Smooth muscle cell of the brain vasculature (primary cell): ENCODE measurements around the gene TGFBRAP1.

ENCODE experiments used
- DNase-seq: peaks from one replicate; pipeline ENCODE4 v3.0.0-alpha.2; 2012; ENCODE audit warnings: low read depth, low spot score

Gene TGFBRAP1, protein sequence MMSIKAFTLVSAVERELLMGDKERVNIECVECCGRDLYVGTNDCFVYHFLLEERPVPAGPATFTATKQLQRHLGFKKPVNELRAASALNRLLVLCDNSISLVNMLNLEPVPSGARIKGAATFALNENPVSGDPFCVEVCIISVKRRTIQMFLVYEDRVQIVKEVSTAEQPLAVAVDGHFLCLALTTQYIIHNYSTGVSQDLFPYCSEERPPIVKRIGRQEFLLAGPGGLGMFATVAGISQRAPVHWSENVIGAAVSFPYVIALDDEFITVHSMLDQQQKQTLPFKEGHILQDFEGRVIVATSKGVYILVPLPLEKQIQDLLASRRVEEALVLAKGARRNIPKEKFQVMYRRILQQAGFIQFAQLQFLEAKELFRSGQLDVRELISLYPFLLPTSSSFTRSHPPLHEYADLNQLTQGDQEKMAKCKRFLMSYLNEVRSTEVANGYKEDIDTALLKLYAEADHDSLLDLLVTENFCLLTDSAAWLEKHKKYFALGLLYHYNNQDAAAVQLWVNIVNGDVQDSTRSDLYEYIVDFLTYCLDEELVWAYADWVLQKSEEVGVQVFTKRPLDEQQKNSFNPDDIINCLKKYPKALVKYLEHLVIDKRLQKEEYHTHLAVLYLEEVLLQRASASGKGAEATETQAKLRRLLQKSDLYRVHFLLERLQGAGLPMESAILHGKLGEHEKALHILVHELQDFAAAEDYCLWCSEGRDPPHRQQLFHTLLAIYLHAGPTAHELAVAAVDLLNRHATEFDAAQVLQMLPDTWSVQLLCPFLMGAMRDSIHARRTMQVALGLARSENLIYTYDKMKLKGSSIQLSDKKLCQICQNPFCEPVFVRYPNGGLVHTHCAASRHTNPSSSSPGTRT

DNA sequence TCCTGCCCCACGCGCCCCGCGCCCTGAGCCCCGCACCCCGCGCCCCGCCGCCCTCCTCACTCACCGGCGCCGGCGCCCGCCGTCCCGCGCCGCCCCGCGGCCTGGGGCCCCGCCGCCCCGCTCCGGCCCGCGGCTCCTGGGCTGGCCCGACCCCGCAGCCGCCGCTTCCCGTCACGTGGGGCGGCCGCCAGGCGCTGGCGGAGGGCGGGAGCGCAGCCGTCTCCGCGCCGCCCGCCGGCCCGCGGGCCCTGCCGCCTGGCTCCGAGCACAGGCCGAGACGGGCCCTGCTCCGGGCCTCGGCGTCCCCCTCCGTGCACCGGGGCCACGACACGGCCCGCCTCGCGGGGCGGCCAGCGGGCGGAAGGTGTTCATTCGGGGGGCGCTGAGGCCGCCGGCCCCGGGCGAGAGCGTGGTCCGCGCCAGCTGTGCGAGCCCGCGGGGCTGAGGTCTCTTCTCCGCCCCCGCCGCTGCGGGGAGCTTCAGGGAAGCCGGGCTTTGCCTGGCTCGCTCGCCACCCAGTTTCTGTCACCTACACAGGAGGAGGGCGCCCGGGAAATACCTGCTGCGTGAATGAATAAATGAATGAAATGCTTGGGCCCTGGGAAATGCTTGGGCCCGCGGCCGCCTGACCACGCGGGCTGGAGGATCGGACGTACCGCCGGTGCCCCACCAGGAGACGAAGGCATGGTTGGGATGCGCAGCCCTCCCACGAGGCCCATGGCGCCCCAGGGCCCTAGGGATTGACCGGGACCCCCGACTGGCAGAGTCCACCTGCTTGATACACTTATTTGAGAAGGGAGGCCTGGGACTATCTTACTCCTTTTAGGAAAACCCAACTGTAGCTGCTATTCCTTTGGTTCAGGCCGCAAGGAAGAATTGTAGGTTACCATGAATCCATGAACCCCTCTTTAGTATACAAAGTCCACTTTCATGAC lies at the start of gene TGFBRAP1:
Gene TGFBRAP1 (minus strand): TSS at position 175 of the 935 bp plus-strand sequence. CDS start 21,434 bp downstream, outside the sequence.
- no peak for DNase-seq

DNA sequence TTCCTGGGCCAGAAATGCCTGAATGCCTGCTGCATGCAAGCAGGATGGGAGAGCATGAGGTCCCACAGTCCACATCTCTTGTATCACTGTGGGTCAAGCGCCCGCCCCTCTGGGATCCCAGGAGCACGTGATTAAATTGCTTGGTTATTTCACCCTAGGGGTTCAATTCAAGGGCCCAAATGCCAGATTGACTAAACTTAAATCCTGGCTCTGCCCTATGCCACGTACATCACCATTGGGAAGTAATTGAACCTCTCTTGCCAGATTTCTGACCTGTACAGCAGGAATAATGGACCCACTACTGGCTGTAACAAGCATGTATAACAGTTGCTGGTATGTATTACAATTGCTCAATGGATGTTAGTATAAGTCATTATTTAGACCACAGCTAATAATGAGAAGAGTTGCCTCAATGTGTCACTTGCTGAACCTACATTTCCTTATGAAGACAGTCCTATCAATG lies 49.4 kb upstream of the TGFBRAP1 start:
- DNase-seq, result no peak

DNA sequence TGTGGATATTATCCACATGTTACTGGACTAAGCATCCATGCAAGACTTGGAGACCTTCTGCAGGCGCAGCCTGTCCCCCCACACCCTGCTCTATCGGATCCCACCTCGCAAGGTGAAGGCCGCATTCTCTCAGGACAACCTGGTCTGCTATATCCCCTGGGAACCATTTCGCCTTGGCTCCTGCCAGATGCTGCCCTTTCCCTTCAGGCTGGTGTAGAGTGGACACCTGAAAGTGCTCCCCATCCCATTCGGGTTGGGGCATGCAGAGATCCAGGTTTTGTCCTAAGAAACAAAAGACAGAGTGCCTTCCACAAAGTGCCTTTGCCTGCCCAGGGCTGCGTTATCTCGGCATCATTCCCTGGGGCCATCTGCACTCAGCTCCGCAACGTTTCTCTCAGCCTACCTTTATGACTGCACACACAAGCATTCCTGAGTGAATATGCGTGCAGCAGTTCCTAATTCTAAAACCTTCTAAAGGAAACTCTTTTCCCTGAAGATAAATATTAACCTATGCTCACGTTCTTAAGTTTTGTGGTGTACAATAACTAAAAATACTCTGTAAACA lies 48.8 kb upstream of the TGFBRAP1 start:
- no peak for DNase-seq

DNA sequence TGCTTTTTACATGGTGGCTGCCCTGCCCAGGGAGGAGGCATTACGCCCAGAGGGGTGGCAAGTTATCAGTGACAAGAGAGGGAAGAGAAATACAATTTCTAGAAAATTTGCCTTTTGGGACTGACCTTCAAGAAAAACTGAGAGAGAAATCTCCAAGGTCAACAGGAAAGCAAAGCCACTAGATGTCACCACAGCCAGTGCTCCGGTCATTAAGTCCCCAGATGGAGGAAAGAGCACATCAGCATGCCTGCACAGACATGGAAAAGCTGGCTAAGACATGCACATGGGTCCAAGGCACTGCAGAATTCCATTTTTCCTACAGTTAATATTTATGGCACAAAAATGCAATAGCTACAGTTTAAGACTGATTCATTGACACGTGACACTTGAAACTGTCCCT lies 48.3 kb upstream of the TGFBRAP1 start:
- no peak for DNase-seq

DNA sequence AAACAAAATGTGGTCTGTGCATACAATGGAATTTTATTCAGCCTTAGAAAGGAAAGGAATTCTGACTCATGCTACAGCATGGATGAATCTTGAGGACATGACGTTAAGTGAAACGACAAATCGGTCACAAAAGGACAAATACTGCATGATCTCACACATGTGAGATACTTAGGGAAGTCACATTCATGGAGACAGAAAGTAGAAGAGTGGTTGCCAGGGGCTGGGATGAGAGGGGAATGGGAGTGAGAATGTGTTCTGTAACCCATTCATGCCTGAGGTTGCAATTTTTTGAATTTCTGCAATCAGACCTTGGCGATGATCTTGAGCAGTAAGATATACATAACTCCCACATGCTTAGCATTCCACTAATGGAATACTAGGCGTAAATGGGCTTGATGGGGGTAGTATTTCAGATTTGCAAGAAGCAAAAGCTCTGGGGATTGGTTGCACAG lies 47.3 kb upstream of the TGFBRAP1 start:
- no peak for DNase-seq

DNA sequence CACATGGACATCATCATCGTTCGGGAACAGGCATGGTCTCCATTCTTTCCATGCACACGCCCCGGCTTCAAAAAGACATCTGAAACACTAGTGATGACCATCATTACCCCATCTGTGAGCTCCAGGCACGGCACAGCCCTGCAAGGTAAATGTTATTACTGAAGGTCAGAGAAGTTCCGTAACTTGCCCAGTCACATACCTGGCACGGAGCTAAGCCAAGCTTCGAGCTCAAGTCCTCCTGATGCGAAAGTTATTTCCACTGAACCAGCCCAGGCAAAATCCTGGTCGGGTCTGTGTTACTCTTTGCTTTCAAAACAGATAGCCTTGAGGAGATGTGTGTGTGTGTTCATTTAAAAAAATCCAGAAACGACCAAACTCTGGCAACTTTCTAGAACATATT lies 46.5 kb upstream of the TGFBRAP1 start:
- DNase-seq, result no peak

DNA sequence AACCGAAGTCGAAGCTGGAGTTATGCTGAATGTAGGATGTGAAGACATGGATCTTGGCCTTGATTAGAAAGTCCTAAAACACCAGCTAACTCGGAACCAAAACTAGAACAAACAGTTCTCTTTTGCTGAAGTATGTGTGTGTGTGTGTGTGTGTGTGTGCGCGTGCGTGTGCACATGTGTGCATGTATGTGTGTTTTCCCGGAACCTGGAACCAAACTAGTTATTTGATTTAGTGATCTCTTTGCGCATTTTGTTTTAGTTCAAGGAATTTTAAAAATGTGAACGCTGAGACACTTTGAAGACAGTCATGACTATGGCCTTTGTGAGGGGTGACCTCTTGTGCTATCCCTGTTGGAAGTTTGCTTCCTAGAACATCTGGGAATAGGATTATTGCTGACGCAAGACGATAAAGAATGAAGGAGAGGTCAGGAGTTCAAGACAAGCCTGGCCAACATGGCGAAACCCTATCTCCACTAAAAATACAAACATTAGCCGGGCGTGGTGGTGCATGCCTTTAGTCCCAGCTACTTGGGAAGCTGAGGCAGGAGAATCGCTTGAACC lies 45.5 kb upstream of the TGFBRAP1 start:
- peak; percentile 73 for DNase-seq

DNA sequence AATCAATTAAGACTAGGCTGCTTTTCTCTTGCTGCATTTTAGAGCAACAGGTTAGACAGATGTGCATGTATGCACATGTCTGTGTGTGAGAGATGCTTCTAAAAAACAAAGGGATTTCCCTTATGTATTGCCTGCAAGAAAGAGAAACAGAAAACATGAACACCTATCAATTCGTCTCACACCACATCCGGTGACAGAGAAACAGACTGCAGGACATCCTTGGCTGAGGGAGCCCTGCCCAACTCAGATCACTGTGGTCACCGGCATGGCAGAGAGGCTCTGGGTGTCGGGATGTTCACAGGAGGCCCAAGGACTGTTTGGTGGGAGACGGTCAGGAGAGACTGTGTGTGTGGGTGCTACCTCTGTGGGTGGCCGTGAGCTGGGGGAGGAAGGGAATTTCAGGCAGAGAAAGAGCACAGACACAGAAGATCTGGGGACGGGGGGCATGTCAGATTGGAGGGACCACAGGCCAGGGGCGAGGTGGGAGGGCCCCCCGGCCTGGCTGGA lies 44.4 kb upstream of the TGFBRAP1 start:
- DNase-seq, result no peak

DNA sequence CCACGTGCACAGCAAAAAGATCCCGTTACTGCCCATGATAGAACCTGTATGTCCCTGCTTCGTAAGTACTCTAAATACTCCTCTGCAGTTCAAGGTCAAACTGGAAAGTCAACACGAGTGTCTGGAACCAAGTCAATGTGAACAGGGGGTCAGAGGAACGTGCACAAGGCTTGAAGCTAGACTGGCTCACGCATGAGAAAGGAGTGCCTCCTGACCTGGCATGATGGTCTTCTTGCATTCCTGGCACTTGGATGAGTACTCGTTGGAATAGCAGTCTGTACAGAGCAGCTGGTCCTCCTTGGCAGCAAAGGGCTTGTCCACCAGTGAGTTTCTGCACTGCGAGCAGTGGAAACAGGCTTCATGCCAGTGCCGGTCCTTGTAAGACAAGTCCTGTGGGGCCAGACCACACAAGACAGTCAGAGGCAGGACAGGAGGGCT lies 43.8 kb upstream of the TGFBRAP1 start:
- no peak for DNase-seq

DNA sequence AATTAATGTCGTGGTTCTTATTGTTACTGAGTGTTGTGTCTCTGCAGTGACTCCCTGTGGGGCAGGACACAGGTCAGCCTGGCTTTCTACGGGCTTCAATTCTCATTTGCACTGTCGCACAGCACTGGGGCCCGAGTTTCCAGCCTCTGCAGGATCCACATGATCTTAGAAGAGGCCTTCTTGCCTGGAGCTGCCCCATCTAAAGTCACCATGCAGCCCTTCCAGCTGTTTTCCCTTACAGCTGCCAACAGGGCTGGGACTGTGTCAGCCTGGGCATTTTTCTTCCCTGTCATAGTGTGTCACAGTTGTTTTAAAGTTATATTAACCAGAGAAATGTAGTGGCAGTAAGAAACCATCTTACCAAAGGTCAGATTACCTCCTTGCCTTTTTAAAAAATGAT lies 42.3 kb upstream of the TGFBRAP1 start:
- no peak for DNase-seq

DNA sequence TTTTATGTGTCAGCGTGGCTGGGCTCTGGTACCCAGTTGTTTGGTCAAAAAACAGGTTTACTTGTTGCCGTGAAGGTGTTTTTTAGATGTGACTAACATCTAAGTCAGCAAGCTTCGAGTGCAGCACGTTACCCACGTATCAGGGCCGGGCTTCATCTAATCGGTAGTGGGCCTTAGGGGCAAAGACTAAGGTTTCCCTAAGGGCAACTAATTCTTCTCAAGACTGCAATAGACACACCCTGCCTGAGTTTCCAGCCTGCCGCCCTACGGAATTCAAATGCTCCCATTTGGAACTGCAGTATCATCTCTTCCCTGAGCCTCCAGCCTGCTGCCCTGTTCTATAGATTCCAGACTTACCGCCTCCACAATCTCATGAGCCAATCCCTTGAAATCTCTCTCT lies 41.6 kb upstream of the TGFBRAP1 start:
- DNase-seq, result no peak

DNA sequence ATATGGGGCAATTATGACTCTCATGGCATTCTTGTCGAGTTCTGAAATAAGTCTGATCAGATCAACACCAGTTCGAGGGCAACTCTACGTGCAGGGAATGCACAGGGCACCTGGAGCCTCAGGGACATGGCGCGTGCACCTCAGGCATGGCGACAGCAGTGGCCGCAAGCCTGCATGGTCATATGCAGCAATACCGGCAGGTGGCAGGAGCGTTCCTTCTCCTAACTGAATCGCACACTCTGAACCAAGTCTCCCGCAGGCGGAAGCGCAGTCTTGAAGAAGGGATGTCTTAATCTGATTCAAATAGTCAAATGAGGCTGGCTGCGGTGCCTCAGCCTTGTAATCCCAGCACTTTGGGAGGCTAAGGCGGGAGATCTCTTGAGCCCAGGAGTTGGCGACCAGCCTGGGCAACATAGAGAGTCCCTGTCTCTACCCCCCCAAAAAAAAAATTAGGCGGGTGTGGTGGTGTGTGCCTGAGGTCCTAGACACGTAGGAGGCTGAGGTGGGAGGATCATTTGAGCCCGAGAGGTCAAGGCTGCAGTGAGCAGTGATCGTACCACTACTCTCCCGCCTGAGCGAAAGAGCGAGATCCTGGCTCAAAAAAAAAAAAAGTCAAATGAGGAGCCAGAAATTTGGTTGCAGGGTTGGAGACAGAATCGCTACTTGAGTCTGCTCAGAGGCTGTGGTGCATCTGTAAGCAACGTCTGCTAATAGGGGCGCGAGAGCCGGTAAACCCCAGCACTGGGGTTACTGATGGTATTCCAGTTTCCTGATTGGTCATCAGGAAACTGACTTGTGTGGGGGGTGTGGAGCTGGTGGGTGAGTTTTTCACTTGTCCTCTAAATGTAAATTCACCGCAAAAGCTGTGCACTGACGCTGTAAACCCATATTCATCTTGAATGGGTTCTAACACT lies 40.5 kb upstream of the TGFBRAP1 start:
- DNase-seq, result peak; percentile 70

DNA sequence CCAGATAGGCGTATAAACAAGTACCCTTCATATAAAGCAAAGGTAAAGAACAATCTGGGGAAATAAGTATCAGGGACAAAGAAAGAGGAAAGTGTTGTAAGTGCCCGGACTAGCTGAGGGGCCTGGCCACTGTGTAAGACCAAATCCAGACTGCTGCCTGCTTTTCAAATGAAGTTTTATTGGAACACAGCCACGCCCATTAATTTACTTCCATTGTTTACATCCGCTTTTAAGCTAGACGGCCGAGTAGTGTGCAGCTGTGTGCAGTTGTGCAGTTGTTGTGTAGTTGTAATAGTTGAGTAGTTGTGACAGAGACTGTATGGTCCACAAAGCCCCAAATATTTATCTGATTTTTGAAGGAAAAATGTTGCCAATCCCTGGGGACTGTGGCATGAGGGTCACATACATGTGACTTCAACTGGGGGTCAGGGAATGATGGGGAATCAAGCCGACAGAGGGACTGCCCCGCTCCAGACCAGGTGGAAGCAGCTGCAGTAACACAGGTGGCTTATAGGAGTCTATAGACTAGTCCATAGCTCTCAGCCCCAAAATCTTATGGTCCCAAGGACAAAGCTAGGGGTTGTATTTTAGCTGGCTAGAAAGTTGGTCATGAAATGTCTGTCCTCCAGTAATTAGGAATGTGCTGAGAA lies 39.3 kb upstream of the TGFBRAP1 start:
- no peak for DNase-seq

DNA sequence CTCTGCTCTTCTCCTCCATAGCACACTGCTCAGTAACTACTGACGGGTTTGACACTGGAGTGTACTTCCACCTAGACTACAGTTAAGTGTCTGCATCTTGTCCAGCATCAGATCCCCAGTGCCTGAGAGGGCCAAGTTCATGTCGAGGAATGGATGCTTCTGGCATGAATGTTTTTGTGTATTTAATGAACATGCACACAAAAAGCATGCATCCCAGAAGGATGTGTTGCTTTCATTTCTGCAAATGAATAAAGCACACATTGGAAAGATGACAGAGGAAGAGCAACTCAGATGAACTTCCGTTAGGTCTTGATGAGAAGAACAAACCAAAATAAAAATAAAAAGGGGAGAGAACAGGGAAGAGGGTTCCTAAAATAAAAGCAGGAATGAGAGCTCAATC lies 35.7 kb upstream of the TGFBRAP1 start:
- no peak for DNase-seq

DNA sequence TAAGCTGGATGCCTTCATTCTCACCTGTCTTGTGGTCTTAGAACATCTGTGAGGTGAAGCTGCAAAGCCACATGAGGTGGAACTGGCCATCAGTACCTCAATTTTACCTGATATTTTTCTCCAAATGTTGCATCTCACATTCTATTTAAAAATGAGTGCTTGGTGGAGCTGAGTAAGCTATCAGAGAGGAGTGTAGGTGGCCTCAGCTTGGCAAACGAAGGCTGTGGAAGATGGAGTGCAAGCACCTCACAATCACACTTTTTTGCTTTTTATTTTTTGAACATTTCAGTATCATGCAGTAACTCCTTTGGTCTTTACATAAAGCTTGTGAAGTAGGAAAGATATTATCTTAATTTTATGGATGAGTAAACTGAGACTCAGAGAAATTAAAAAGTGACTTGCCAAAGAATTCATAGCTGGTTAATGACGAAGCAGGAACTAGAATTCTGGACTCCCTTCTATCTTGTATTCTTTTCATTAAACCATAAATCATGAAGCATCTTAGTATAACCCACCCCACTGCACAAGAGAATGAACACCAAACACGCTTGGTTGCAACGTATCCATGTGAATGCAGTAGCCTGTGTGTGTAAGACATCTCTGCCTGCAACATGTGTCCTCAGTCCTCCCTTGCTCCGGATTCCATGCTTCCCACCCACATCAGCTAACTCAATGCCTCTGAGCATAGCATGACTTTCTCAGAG lies 35.1 kb upstream of the TGFBRAP1 start:
- no peak for DNase-seq

DNA sequence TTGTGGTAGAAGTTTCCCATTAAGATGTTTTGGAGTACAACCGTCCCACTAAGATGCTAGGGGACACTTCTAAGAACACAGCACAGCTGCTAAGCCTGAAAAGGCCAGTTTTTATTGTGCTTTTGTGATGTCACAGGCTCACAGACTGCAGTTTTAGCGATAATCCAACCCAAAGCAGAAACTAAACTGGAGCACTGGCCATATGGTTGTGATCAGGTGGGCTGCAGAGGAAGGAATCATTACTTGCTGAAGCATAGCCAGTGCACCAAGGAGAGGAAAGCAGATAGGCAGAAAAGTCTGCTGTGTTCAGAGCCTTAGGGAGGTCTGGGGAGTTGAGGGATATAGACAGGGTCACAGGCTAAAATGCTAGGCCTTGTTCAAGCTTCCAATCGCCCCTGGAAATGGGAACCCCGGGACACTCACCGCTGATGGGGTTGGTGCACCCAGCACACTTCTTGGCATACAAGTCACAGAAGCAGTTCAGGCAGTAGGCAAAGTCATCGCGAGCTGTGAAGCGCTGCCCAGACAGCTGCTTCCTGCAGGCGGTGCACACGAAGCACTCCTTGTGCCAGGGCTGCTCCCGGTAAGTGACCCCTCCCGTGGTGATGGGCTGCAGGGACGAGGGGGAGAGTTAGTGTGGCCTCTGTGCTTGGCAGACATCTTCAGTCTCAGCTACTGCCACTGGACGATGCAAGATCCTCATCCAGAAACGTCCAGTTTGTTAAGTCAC lies 33.5 kb upstream of the TGFBRAP1 start:
- DNase-seq, result no peak

DNA sequence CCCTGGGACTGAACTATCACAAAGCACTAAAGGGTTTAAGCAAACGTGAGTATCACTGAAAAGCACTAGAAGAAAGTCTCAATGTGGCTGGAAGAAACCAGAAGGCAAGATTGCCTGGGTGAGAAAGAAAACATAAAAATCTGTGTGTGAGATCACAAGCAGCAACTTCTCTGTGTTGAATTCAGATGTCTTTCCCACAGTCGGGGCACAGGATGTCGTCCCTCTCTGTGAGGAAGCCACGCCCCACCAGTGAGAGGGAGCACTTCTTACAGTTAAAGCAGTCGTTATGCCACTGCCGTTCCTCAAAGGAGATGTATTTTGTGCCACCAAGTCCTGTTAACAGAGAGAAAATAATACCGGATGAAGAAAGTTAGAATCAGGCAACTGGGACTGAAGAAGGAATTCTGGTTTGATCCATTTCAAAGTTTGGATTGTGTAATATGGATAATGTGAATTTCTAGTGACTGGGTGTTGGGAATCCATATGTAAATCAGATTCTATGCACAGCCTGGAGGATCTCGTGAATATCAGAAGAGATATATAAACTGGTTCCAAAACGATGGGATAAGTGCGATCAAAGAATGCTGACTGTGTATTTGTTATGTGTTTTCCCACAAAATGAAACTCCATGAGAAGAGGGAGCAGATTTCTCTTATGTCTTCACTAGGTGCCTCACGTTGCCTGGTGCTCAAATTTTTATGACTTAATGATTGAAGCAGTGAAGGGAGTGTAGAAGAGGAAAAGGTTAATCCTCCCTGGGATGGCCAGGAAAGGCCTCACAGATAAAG lies 31.8 kb upstream of the TGFBRAP1 start:
- no peak for DNase-seq
